HG03565 (cell line): ENCODE data around the gene LIX1.
"Not testable (repeated sequence)": the region's sequence is repeated elsewhere in the genome, so short reads cannot be mapped to it uniquely, and the experiment has no call there.

Source experiments
- ATAC-seq: cut with Tn5 transposase; IDR thresholded peaks from one replicate; pipeline ENCODE4 v1.9.1; 2021; ENCODE audit warnings: mild to moderate bottlenecking, moderate library complexity; ENCODE audit not compliant: unreplicated experiment

Gene LIX1

GRCh38 chr5:97142521-97143254 is at the start of gene LIX1:
Gene LIX1, minus strand, starts transcription at chr5:97142611. Its CDS starts 35 bp downstream, at chr5:97142576.
- ATAC-seq, result peak; percentile 79

GRCh38 chr5:97191893-97192292 is 49.5 kb upstream of the LIX1 start:
- no peak for ATAC-seq

GRCh38 chr5:97189523-97189922 is 47.1 kb upstream of the LIX1 start:
- not testable (repeated sequence) for ATAC-seq

- ATAC-seq, result no peak
Observed at GRCh38 chr5:97183930-97184213, 41.5 kb upstream of the LIX1 start.

GRCh38 chr5:97183100-97183929 is 40.9 kb upstream of the LIX1 start, which contains the start of gene RIOK2:
Gene RIOK2, minus strand, starts transcription at chr5:97183247. Its CDS starts 56 bp downstream, at chr5:97183191.
- peak; percentile 92 for ATAC-seq

GRCh38 chr5:97182571-97183099 is 40.2 kb upstream of the LIX1 start:
- no peak for ATAC-seq

- ATAC-seq, result no peak
Observed at GRCh38 chr5:97181856-97182545, 39.6 kb upstream of the LIX1 start.

- ATAC-seq, result not testable (repeated sequence)
Observed at GRCh38 chr5:97179457-97179856, 37.0 kb upstream of the LIX1 start.

- ATAC-seq, result no peak
Observed at GRCh38 chr5:97172227-97172626, 29.8 kb upstream of the LIX1 start.

- ATAC-seq, result no peak
Observed at GRCh38 chr5:97171703-97172102, 29.3 kb upstream of the LIX1 start.

- peak; percentile 81 for ATAC-seq
Observed at GRCh38 chr5:97167435-97167834, 25.0 kb upstream of the LIX1 start.

- ATAC-seq, result no peak
Observed at GRCh38 chr5:97165726-97166125, 23.3 kb upstream of the LIX1 start.

- no peak for ATAC-seq
Observed at GRCh38 chr5:97164846-97165245, 22.4 kb upstream of the LIX1 start.

- no peak for ATAC-seq
Observed at GRCh38 chr5:97163790-97164285, 21.4 kb upstream of the LIX1 start.

- no peak for ATAC-seq
Observed at GRCh38 chr5:97163360-97163764, 21.0 kb upstream of the LIX1 start.

- ATAC-seq, result peak; percentile 50
Observed at GRCh38 chr5:97162045-97162444, 19.6 kb upstream of the LIX1 start.

- ATAC-seq, result no peak
Observed at GRCh38 chr5:97157689-97158088, 15.3 kb upstream of the LIX1 start.

GRCh38 chr5:97151370-97151769 is 9.0 kb upstream of the LIX1 start:
- ATAC-seq, result no peak

- ATAC-seq, result no peak
Observed at GRCh38 chr5:97150401-97150800, 8.0 kb upstream of the LIX1 start.

GRCh38 chr5:97149709-97150108 is 7.3 kb upstream of the LIX1 start:
- no peak for ATAC-seq

- ATAC-seq, result no peak
Observed at GRCh38 chr5:97148288-97148687, 5.9 kb upstream of the LIX1 start.
